ENCODE measurements around the gene NEDD4.

- TF ChIP-seq ZBTB40 (IDR thresholded peaks at IDR 0.05; ENCODE audit: borderline replicate concordance) (no peak), SMARCA5 (IDR thresholded peaks at IDR 0.05) (no peak), MAX (IDR thresholded peaks at IDR 0.05; ENCODE audit: low read depth, low read length) (no peak), POU2F2 (IDR thresholded peaks at IDR 0.05; ENCODE audit: borderline replicate concordance, low read depth, low read length) (no peak), BRCA1 (IDR thresholded peaks at IDR 0.05; ENCODE audit: low read depth, low read length) (no peak), CTCF (IDR thresholded peaks at IDR 0.05 in 2 of 3, conservative IDR thresholded peaks at IDR 0.05 in 1 of 3; ENCODE audit: control insufficient read depth in 2 of 3, extremely low read depth in 1 of 3, insufficient read depth in 1 of 3, low read depth in 3 of 3, low read length in 3 of 3) (no peak)
Measured at GRCh38 chr15:56038707-56039106, 45.3 kb upstream of the NEDD4 start.

Data from GM12878 (cell line).